ENCODE results near the gene PLSCR5. TPM values are rescaled to one million over a fixed set of nuclear protein-coding genes. Genes with fewer than 3 reads are reported as not detected.

The PLSCR5 gene
- total RNA-seq, 2 donors from 2014 or later = not detected

DNA sequence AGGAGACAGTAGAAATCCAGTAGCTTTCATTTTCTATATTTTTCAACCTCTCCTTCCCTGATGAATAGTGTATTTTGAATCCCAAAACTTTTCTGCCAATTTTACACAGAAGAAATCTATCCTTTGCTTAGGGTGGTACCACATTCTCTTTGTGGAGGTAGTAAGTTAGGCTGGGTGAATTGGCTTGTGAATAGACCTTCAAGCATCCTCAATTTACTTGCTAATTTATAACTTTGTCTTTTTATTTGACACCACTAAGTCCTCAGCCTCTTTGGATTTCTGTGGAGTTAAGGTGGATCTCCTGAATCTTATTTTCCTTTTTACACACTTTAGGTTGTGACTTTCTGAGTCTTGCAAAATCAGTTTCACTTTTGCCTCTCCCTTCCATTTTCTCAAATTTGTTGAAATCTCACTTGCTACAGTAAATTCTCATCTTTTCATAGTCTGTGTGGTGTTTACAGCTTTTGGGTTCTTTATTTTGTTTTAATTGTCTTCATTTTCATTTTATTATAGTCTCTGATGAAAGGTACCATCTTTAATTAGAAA is 55.0 kb downstream of the PLSCR5 start:
- intact Hi-C loops (cut with DNase I) = no loop called here
- DNase-seq (ENCODE audit: low spot score) = no peak

DNA sequence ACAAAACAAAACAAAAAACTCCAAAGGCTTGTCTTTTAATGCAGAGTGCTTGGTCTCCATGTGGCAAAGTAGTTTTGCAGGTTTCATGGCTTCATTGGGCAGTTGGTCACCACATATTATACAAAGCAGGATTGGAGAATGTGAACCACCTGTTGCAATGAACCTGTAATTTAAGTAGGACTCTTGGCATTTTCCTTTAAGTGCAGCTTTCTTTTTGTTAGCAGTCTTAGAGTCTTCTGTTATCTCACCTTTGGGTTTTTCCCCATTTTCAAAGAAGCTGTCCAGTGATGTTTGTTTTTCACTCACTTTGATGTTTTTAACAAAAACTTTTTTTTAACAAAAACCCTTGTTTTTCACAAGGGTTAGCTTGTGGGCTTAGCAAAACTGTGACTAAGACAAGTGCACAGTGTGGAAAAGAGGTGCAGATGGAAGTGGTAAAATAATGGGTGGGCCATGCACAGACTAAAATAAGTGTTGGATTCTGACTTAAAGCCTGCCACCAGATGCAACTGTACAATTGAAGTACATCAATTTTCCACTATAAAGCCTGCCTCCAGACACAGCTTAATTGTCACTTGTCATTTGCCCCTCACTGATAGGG is 57.8 kb downstream of the PLSCR5 start:
- DNase-seq (ENCODE audit: low spot score) = no peak
- intact Hi-C loops (cut with DNase I) = no loop called here

DNA sequence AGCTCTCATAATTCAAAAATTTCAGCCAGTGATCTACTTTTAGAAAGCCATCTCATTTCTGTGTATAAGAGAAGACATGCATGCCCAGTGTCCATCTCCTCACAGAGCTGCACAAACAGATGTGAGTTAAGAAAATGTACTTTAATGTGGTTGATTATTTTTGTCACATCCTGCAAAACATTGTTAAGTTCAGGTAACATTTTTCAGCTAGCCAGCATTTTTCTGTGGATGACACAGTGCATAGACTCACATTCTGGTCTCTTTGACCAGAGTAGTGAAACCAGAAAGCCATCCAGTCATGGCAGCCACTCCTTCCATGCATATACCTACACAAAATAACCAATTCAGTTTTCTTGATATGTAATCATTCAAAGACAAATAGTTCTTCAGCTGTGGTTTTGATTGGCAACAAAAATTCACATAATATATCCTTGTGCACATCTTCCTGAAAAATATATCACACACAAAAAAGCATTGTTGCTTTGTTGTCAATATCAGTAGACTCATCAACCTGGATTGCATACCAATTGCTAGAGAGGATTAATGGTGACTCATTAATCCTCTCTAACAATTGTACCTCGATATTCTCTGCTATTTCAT is 58.7 kb downstream of the PLSCR5 start:
- DNase-seq (ENCODE audit: low spot score) = no peak
- intact Hi-C loops (cut with DNase I) = no loop called here

DNA sequence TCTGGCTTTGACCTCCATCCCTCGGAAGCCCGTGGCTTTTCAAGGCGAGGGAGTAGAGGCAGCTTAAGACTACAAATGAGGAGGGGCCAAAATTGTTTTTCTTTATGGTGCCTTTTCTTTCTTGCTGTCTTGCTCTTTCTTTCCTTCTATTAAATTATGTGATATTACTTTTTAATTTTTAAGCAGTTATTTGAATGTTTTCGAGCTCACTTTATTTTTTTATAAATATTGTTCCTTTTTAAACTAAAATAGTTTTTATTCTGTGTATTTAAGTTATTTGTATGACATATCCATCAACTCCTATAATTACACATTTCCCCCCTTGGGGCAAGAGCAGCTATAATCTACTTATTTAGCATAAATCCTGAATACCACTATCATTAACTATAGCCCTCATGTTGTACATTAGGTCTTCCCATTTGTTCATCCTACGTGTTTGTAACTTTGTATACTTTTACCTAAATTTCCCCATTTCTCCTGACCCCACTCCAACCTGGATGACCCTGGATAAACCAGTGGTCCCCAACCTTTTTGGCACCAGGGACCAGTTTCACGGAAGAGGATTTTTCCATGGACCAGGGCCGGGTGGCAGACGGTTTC is 60.1 kb downstream of the PLSCR5 start:
- no peak for DNase-seq (ENCODE audit: low spot score)
- intact Hi-C loops (cut with DNase I) = no loop called here

DNA sequence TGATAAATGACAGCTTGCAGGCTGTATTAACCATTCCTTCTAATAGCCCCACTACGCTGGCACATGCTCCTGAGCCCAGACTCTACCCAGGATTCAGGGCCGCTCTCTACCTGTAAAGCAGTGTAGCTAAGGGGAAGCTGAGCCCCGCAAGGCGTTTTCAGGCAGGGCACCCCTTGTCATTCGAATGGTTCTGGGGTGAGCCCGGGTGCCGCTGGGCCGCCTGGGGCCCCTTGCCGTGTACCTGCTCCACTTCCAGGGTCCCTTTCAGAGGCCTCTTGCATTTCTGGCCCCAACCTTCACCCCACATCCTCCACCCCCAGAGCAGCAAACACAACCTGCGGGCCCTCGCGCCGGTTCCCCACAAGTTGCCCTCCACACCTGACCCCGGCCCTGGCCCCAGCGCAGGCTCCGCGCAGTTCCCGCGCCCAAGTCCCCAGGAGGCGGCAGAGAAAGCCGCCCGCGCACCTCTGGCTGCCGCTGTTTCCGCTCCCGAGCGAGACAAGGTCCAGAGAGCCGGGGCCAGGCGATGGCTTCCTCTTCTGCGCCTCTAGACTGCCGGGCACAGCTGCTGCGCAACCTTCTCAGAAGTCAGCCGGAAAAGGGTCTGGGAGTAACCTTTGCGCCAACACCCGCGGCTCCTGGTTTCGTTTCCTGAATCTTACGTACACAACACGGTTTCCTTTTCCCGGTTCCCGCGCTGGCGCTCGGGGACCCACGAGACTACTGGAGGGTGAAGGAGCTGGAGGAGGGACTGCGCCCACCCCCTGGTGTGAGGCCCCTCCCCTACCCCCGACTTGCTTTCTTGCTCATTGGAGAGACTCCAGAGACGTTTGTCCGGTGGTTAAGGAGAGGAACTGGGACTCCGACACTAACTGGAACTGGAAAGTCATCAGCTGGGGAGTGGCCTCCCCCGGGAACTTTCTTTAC is 60.9 kb downstream of the PLSCR5 start, which contains the start of gene PLSCR1:
Gene PLSCR1, minus strand, starts transcription at position 606 of the 927 bp plus-strand sequence. CDS start 8,055 bp downstream, outside the sequence.
- intact Hi-C loops (cut with DNase I) = no loop called here
- DNase-seq (ENCODE audit: low spot score) = peak; percentile 98

DNA sequence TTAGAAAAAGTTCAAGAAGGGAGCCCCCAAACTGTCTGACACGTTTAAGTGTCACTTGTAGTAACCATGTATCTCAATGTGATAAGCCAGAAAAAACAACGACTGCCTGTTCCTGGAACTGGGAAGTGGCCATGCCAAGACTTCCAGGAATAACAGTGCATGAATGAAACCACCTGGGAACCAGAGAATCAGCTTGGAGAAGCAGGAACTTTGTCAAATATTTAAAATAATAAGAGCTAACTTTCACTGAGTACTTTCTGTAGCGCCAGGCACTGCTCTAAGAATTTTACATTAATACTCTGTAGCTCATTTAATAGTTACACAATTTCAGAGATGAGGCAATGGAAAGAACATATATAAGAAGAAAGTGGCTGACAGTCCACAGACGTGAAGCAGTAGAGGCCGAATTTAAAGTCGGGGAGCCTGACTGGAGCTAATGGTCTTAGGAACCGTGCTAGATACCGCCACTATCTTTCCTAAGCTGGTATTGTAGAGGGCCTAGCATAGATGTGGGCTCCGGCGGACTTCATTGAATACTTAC is 61.6 kb downstream of the PLSCR5 start:
- no peak for DNase-seq (ENCODE audit: low spot score)
- intact Hi-C loops (cut with DNase I) = no loop called here

DNA sequence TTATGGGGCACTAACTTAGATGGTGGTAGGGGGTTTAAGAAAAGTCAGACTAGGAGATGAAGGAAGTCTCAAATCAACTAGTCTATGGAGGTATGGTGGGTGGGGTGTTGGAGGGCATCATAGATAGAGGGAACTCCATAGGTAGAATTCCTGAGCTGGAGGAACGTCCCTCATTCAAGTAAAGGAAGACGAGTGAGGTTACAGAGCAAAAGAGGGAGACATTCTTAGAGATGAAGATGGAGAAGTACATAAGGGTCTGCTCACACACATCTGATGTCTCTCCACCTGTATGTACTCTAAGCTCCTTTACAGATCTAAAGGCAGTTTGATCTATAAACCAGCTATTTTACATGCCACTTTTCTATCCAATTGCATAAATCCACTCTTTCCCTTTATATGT is 62.2 kb downstream of the PLSCR5 start:
- intact Hi-C loops (cut with DNase I) = no loop called here
- DNase-seq (ENCODE audit: low spot score) = no peak

DNA sequence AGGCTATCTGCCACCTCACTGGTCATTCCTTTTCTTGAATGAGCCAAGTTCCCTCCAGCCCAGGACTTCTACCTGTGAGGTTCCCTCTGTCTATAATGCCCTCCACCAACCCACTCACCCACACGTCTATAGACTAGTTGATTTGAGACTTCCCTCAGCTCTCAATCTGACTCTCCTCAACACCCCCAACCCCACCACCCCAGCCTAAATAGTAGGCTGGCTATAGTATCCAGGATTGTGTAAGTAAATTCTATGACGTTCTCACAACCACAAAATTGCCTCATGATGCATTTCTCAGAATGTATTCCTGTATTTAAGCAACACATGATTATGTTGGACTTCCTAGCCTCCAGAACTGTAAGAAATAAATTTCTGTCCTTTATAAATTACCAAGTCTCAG is 63.0 kb downstream of the PLSCR5 start:
- intact Hi-C loops (cut with DNase I) = no loop called here
- no peak for DNase-seq (ENCODE audit: low spot score)

DNA sequence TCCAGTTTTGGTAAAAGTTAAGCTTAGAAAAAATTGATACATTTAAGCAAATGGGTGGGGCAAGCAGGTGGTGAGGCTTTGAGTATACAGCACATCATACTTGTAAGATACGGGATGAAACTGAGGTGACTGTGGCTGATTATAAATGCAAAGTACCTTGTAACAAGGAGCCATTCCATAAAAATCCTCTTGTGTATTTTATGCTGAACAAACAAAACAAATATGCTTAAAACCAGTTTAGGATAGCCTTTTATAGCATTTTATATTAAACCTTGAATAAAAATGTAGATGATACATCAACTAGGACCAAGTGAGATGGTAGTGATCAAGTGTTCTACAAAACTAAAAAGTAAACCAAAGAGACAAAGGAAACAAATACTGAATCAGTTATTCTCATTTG is 64.2 kb downstream of the PLSCR5 start:
- DNase-seq (ENCODE audit: low spot score) = no peak
- intact Hi-C loops (cut with DNase I) = no loop called here

DNA sequence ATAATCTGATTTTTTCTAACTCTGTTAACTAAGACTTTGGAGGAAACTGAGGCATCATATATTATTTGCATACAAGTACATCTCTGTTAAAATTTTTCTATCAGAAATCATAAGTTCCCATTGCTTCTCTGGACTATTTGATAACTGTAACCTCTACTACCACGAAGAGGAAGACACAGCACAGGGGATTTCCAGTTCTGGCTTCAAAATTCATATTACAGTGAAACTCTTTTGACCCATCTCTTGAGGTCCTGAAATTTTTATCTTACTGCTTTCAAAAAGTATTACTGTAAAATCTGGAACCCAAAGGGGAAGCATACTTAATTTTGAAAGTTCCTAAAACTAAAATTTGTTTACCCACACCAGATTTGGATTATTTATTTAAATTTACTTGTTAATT is 64.9 kb downstream of the PLSCR5 start:
- DNase-seq (ENCODE audit: low spot score) = no peak
- intact Hi-C loops (cut with DNase I) = no loop called here

DNA sequence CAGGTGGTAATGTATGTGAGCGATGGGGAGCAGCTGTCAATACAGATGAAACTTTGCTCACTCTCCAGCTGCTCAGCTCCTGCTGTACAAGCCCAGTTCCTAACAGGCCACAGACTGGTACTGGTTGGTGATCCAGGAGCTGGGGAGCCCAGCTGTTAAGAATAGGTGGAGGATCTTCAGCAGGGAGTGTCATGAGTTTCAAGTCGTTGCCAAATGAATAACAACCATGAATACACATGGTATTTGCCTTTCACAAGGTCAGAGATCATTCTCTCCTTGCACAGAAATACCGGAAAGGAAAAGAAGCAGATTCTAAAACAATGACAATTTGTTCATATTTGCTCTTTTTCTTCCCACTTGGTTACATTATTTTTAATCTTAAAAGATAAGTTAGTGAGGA is 65.8 kb downstream of the PLSCR5 start:
- no peak for DNase-seq (ENCODE audit: low spot score)
- intact Hi-C loops (cut with DNase I) = no loop called here

DNA sequence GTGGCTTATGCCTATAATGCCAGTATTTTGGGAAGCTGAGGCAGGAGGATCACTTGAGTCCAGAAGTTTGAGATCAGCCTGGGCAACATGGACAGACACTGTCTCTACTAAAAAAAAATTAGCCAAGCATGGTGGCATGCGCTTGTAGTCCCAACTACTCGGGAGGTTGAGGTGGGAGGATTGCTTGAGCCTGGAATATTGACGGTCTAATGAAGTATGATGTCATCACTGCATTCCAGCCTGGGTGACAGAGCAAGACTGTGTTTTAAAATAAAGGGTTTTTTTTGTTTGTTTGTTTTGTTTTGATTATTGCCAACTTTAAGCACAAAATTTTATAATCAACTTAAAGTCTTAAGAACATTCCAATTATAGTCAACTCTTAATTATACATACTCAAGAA is 67.5 kb downstream of the PLSCR5 start:
- DNase-seq (ENCODE audit: low spot score) = no peak

DNA sequence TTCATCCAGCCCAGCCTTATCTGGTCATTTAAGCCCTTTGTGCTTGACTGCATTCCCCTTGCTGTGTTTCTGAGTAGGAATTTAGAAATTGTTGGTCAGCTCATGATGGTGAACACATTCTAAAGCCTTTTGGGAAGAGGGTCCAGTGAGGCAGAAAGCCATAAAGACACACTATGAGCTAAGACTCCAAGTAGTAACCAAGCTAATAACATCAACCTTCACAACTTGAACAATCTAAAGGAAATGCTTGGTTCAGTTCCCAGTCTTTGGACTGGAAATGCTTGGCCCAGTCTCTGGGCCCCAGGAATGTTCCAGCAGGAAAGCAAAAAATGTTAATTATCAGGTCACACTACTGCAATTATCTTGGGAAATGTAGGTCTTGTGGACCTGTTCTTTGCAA is 68.5 kb downstream of the PLSCR5 start:
- no peak for DNase-seq (ENCODE audit: low spot score)
- intact Hi-C loops (cut with DNase I) = no loop called here

More for the DNA sequence above, 67.5 kb downstream of the PLSCR5 start:
- intact Hi-C loops (cut with DNase I) = no loop called here

Other genes with a start within 250 kb of the PLSCR5 start
- gene PLSCR2, start 135.8 kb downstream of the PLSCR5 start, total RNA-seq = under 1 TPM in 1 of 2 donors, not detected in 1; 0.43 TPM
- gene PLSCR1, start 60.7 kb downstream of the PLSCR5 start, total RNA-seq = 10 to 100 TPM; 72.1 to 95.5 TPM

All from posterior vena cava (tissue), 2 donors.